KG1 (cell line): ENCODE measurements around the gene AATK.

ENCODE experiments used
- DNase-seq: peaks from one replicate; lab custom pipeline; 2025; lab: John Stamatoyannopoulos, UW

The AATK gene

GRCh38 chr17:81127526-81128177 lies 38.4 kb downstream of the AATK start:
- DNase-seq, result no peak

DNA sequence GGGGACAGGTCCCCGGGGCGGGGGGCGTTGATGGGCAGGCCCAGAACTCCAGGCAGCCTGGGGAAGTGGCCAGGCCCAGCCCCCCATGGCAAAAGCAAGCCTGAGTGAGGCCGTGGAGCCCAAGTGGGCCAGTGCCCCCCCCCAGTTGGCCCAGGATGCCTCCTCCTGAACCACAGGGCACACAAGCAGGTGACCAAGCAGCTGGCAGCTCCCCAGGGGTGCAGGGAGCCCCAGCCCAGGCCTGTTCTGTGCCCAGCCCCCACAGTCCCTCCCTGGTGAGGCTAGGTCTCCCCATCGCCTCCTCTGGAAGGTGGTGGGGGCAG lies 38.9 kb downstream of the AATK start:
- no peak for DNase-seq

GRCh38 chr17:81126281-81127132 lies 39.5 kb downstream of the AATK start:
- no peak for DNase-seq

- no peak for DNase-seq
Measured at GRCh38 chr17:81125573-81126081, 40.4 kb downstream of the AATK start.

DNA sequence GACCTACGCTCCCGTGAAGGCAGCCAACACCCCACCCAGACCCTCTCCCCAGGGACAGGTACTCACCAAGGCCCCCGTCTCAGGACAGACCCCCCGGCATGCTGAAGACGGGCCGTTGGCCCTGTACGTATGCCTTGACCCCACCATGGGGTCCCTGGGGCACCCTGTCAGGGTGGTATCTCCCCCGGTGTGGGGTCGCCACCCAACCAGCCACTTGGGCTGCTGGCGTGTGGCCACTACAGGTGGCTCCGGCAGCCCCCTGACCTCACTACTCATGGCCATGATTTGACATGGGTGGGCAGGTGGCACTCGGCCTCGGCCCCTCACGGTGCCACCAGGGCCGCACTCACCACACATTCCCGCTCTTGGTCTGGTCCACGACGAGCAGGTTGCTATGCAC lies 41.6 kb downstream of the AATK start:
- DNase-seq, result no peak

GRCh38 chr17:81123052-81124048 lies 42.7 kb downstream of the AATK start:
- DNase-seq, result no peak

DNA sequence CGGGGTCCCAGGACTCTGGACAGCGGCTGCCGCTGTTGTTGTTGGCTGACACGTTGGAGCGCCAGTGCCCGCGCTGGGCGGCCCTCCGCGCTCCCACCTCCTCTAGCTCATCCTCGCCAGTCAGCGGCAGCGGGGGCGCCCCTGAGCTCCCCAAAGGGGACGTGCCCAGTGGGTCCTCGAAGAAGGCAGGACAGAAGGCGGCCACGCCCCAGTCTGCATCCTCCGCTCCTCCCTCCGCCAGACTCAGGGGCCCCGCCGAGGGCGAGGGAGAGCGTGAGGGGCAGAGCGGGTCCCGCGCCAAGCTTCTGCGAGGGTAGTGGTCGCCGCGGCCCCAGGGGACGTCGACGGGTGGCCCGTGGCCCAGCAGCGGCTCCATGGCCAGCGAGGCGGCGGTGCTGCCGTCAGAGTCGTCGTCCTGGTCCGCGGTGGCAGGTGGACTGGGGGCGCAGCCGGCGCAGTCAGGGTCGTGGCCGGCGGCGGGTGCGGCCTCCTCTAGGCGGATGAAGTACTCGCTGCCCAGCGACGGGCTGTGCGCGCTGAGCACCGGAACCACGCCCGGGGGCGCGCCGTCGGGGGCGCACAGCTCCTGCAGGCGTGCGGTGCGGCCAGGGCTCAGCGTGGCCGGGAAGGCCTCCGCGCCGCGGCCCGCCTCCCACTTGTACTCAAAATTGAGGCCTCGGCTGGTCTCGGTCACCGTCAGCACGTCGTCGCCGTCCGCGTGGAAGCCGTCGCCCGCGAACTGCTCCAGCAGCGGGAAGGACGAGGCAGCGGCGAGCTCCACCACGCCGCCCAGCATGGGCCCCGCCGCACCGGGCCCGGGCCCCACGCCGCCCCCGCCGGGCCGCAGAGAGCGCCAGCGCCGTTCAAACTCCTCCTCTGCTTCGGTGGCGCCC lies 43.9 kb downstream of the AATK start:
- DNase-seq, result no peak

- no peak for DNase-seq
Measured at GRCh38 chr17:81120695-81121621, 45.1 kb downstream of the AATK start.

DNA sequence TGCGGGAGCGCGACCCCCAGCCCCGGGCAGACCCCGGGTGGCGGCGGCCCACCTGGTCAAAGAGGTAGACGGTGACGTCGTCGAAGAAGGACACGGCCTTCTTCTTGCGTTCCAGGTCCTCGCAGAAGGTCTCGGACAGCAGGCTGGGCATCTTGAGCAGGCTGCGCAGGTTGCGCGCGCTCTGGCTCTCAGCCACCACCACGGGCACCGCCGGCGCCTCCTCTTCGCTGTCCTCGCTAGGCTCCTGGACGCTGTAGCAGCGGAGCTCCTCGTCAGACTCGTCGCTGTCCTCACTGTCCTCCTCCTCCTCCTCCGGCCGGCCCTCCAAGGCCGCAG lies 45.9 kb downstream of the AATK start:
- DNase-seq, result no peak

DNA sequence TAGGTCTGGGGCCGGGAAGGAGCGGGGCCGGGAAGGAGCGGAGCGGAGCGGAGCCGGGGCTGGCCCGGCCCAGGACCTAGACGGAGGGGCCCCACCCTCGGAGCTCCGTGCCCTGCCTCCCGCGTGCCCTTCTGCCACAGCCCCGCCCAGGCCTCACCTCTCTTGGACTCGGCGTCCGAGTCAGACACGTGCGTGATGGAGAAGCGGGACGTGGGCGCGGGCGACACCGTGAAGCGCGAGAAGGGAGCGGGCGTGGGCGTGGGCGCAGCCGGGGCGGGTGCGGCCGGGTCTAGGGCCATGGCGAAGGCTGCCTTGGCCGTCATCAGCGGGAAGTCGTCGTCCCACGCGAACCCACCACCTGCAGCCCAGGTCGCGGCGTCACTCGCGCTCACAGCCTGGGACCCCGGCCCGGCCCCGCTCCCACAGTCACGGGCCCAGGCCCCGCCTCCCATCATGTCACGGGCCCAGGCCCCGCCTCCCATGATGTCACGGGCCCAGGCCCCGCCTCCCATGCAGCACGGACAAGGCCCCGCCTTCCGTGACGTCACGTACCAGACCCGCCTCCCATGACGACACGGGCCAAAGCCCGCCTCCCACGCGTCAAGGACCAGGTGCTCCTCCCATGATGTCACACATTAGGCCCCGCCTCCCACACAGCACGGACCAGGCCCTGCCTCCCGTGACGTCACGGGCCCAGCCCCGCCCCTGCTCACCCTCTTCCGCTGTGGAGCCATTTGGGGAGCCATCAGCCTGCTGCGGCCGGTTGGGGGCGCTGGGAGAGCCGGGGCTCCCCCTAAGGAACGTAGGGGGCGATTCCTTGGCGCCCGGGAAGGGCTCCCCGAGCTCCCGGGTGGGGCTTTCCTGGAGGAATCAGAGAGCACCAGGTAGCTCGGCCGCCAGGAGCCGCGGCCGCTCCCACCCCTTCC lies 46.5 kb downstream of the AATK start:
- no peak for DNase-seq

GRCh38 chr17:81118308-81119221 lies 47.5 kb downstream of the AATK start:
- no peak for DNase-seq

- no peak for DNase-seq
Measured at GRCh38 chr17:81117672-81118198, 48.3 kb downstream of the AATK start.

DNA sequence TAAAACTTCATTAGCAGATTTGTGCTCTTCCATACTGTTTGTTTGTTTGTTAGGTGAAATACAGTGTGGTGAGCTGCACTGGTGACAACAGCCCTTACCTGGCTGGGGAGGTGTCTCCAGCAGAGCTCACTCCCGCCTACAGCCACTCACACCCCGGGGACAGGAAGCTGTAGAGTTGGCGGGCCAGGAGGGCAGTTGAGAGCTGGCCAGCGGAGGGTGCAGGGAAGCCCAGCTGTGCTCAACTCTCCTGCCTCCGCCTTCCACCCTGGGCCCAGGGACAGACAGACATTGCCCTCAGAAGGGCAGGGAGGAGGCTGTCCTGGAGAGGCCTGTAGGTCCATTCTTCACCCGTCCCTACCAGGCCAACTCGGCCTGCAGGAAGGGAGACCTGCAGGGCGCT lies 49.3 kb downstream of the AATK start:
- DNase-seq, result no peak

- DNase-seq, result no peak
Measured at GRCh38 chr17:81115749-81116464, 50.1 kb downstream of the AATK start.

- DNase-seq, result no peak
Measured at GRCh38 chr17:81115219-81115618, 50.8 kb downstream of the AATK start.

GRCh38 chr17:81114351-81115093 lies 51.5 kb downstream of the AATK start:
- no peak for DNase-seq
